OCI-LY7 (cell line): Measurements from ENCODE around the gene NYNRIN.

Experiments
- EZH2phosphoT487 ChIP-seq: fragments of 200-600 bp; sonication (generic); IDR thresholded peaks from 2 replicates; pipeline ENCODE4 v1.6.1; 2018; ENCODE audit warnings: low read depth, borderline replicate concordance, mild to moderate bottlenecking, mixed run types, antibody characterized with exemption, low read length, moderate library complexity, mixed read lengths
- TF ChIP-seq, protein P1 (sequence below): fragments of 200-600 bp; sonication (generic); conservative IDR thresholded peaks from 2 replicates; pipeline ENCODE4 v1.5.1; 2014; ENCODE audit warnings: mild to moderate bottlenecking, antibody characterized with exemption, low read length, moderate library complexity, mixed read lengths

DNA sequence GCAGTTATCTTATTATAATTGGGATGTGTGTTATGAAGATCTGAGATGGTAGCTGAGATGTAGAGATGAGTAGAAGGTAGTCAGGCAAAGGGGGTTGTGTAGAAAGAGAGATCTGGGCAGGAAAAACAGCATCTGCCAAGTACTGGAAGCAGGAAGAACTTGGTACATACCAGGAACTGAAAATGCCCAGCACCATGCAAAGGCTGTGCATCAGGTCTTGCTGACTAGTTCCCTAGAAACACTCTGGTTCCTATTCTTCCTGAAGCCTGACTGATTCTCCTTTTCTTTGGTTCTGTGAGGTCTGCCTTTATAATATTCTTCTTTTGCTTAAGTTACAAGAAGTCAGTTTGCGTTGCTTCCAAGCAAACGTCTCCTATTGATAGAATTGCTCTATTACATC is 37.5 kb upstream of the NYNRIN start:
- TF ChIP-seq, protein P1, sequence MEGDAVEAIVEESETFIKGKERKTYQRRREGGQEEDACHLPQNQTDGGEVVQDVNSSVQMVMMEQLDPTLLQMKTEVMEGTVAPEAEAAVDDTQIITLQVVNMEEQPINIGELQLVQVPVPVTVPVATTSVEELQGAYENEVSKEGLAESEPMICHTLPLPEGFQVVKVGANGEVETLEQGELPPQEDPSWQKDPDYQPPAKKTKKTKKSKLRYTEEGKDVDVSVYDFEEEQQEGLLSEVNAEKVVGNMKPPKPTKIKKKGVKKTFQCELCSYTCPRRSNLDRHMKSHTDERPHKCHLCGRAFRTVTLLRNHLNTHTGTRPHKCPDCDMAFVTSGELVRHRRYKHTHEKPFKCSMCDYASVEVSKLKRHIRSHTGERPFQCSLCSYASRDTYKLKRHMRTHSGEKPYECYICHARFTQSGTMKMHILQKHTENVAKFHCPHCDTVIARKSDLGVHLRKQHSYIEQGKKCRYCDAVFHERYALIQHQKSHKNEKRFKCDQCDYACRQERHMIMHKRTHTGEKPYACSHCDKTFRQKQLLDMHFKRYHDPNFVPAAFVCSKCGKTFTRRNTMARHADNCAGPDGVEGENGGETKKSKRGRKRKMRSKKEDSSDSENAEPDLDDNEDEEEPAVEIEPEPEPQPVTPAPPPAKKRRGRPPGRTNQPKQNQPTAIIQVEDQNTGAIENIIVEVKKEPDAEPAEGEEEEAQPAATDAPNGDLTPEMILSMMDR, result no peak
- no peak for TF ChIP-seq EZH2phosphoT487
